ENCODE data around the gene DNAJC10. TPM values are rescaled to one million over a fixed set of nuclear protein-coding genes. Genes with fewer than 3 reads are reported as not detected.
A peak's percentile ranks its signal among the peaks of the same experiment; 100 is the strongest.
"Not testable (repeated sequence)": the region's sequence is repeated elsewhere in the genome, so short reads cannot be mapped to it uniquely, and the experiment has no call there.

Gene DNAJC10
- total and polyA plus RNA-seq, 2 of the 4 experiments (the other 2 are of a cell fraction), result 34.6 to 53.2 TPM

DNA sequence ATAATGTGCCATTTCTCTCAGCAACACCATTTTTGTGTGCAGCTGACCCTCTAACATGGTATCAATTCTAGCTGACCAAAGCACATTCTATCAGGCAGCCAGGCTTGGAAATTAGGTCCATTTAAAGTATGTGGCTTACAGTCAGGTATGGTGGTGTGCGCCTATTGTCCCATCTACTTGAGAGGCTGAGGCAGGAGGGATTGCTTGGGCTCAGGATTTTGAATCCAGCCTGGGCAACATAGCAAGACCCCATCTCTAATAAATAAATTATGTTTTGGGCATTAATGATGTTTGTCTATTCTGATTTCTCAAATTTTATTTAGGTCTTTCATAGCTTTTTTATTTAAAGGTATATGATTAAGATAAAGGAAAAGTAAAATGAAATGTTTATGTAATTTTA lies 63.3 kb downstream of the DNAJC10 start:
- Histone ChIP-seq H3K18ac (ENCODE audit: low read depth, low read length) (no peak overlapping the region), H3K4ac (ENCODE audit: low read depth, low read length) (no peak overlapping the region), H3K9me1 (ENCODE audit: insufficient read depth, low read length) (no peaks in the 10 kb centered on the region), H2BK120ac (ENCODE audit: low read depth, low read length) (no peak overlapping the region), H3K9ac (ENCODE audit: low read depth, low read length) (no peak overlapping the region), H4K5ac (ENCODE audit: low read depth, low read length) (no peak overlapping the region), H3K4me1 (ENCODE audit: control insufficient read depth, insufficient read depth, low read length) (no peaks in the 10 kb centered on the region), H2BK5ac (ENCODE audit: low read depth, low read length, poor library complexity, severe bottlenecking) (no peak overlapping the region), H3K79me1 (ENCODE audit: low read depth in 1 of 2, low read length in 2 of 2) (no peaks in the 10 kb centered on the region; a peak in 1 of 4 replicates), H4K8ac (ENCODE audit: low read depth in 2 of 2, low read length in 2 of 2) (no peak overlapping the region), H2AFZ (replicated peaks; ENCODE audit: low read length, poor library complexity) (no peak overlapping the region), H2AK5ac (ENCODE audit: low read depth, low read length) (no peak overlapping the region), H3K56ac (ENCODE audit: extremely low read depth, insufficient read depth, low read length) (no peak overlapping the region), H2AK9ac (replicated peaks; ENCODE audit: low read depth, low read length, poor library complexity) (no peak overlapping the region), H3K23ac (ENCODE audit: low read depth, low read length) (no peak overlapping the region), H3K4me3 (ENCODE audit: insufficient read depth, low read depth, low read length) (no peak overlapping the region), H2BK15ac (ENCODE audit: low read depth, low read length) (no peak overlapping the region), H2BK20ac (ENCODE audit: low read depth, low read length) (no peak overlapping the region), H3K27me3 (ENCODE audit: control insufficient read depth, insufficient read depth, low read length) (no peaks in the 10 kb centered on the region), H4K91ac (ENCODE audit: insufficient read depth, low read depth, low read length) (no peak overlapping the region), H3K27ac (ENCODE audit: insufficient read depth, low read length) (no peak overlapping the region), H3K9me3 (ENCODE audit: control insufficient read depth, insufficient read depth, low read length) (no peaks in the 10 kb centered on the region), H3K14ac (replicated peaks; ENCODE audit: low read depth, low read length) (no peak overlapping the region), H3K4me2 (ENCODE audit: low read depth, low read length) (no peak overlapping the region), H3K36me3 (ENCODE audit: control insufficient read depth, insufficient read depth, low read length) (peaks cover 2% of the 10 kb centered on the region; the same call in 1 of the 2 replicates), H4K20me1 (ENCODE audit: insufficient read depth, low read length) (no peaks in the 10 kb centered on the region)
- no peak for DNase-seq
- ATAC-seq (ENCODE audit: low read depth), result no peak
- POLR2A ChIA-PET (ENCODE audit: unreplicated experiment), result no interaction called here
- CTCF ChIA-PET, result no interaction called here
- TF ChIP-seq RAD21 (IDR thresholded peaks at IDR 0.05; ENCODE audit: low read length), result no peak
- TF ChIP-seq MAFK (IDR thresholded peaks at IDR 0.05; ENCODE audit: low read depth, low read length), result peak; percentile 37; the same call in 1 of the 2 replicates
- in situ Hi-C loops (cut with MboI; ENCODE audit: low sequenced_read_pairs) (no loop called here), dilution Hi-C loops (cut with HindIII; ENCODE audit: low sequenced_read_pairs, unreplicated experiment) (no loop called here), intact Hi-C loops (cut with micrococcal nuclease) (no loop called here)
- no CpG with 5 or more reads among the region's 1 CpG for WGBS, 2 experiments (ENCODE audit: extremely low coverage in 2 of 2, insufficient read length in 1 of 2)
- BruUV-seq (replicated peaks), result no TSS peak

DNA sequence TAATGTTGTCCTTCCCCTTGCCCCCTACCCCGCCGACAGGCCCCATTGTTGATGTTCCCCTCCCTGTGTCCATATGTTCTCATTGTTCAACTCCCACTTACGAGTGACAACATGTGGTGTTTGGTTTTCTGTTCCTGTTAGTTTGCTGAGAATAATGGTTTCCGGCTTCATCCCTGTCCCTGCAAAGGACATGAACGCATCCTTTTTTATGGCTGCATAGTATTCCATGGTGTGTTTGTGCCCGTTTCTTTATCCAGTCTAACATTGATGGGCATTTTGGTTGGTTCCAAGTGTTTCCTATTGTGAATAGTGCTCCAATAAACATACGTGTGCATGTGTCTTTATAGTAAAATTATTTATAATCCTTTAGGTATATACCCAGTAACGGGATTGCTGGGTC lies 65.0 kb downstream of the DNAJC10 start:
- H2BK5ac ChIP-seq (ENCODE audit: low read depth, low read length, poor library complexity, severe bottlenecking); H3K4me3 ChIP-seq (ENCODE audit: insufficient read depth, low read depth, low read length); H3K36me3 ChIP-seq (ENCODE audit: control insufficient read depth, insufficient read depth, low read length); H4K20me1 ChIP-seq (ENCODE audit: insufficient read depth, low read length); dilution Hi-C loops (cut with HindIII; ENCODE audit: low sequenced_read_pairs, unreplicated experiment); H3K9ac ChIP-seq (ENCODE audit: low read depth, low read length); in situ Hi-C loops (cut with MboI; ENCODE audit: low sequenced_read_pairs); H3K9me3 ChIP-seq (ENCODE audit: control insufficient read depth, insufficient read depth, low read length); H2BK120ac ChIP-seq (ENCODE audit: low read depth, low read length); H2AK9ac ChIP-seq (replicated peaks; ENCODE audit: low read depth, low read length, poor library complexity); H3K4me2 ChIP-seq (ENCODE audit: low read depth, low read length); DNase-seq; H3K79me1 ChIP-seq (ENCODE audit: low read depth in 1 of 2, low read length in 2 of 2); H3K18ac ChIP-seq (ENCODE audit: low read depth, low read length); H2AFZ ChIP-seq (replicated peaks; ENCODE audit: low read length, poor library complexity); H3K9me1 ChIP-seq (ENCODE audit: insufficient read depth, low read length); H2BK15ac ChIP-seq (ENCODE audit: low read depth, low read length); H4K91ac ChIP-seq (ENCODE audit: insufficient read depth, low read depth, low read length); H3K4ac ChIP-seq (ENCODE audit: low read depth, low read length); H3K27ac ChIP-seq (ENCODE audit: insufficient read depth, low read length); H4K8ac ChIP-seq (ENCODE audit: low read depth in 2 of 2, low read length in 2 of 2); intact Hi-C loops (cut with micrococcal nuclease); H3K56ac ChIP-seq (ENCODE audit: extremely low read depth, insufficient read depth, low read length); H3K27me3 ChIP-seq (ENCODE audit: control insufficient read depth, insufficient read depth, low read length); H3K4me1 ChIP-seq (ENCODE audit: control insufficient read depth, insufficient read depth, low read length); H2AK5ac ChIP-seq (ENCODE audit: low read depth, low read length); H3K23ac ChIP-seq (ENCODE audit: low read depth, low read length); POLR2A ChIA-PET (ENCODE audit: unreplicated experiment); BruUV-seq (replicated peaks); H3K14ac ChIP-seq (replicated peaks; ENCODE audit: low read depth, low read length); H4K5ac ChIP-seq (ENCODE audit: low read depth, low read length); H2BK20ac ChIP-seq (ENCODE audit: low read depth, low read length); ATAC-seq (ENCODE audit: low read depth): not testable (repeated sequence)
- WGBS, 2 experiments (ENCODE audit: extremely low coverage in 2 of 2, insufficient read length in 1 of 2), result no CpG with 5 or more reads among the region's 8 CpGs
- CTCF ChIA-PET, result interaction anchor here (0.6 kb wide), 1 partner anchor 18 kb away, joined by 4 read pairs; no protein-coding TSS in a partner anchor
